ENCODE measurements around the gene F11. TPM values are rescaled to one million over a fixed set of nuclear protein-coding genes. Genes with fewer than 3 reads are reported as not detected.
A peak's percentile ranks its signal among the peaks of the same experiment; 100 is the strongest.

F11 gene
- total RNA-seq, 1 experiment from 2014 or later = 1.6 TPM

GRCh38 chr4:186255122-186255521 lies 10.9 kb upstream of the F11 start:
- peak overlapping the region; percentile 11; the same call in 1 of the 2 replicates for H3K27ac Mint-ChIP-seq
- ChIA-PET CTCF (no interaction called here), POLR2A (no interaction called here)
- ATAC-seq (no peak), DNase-seq (ENCODE audit: low spot score) (no peak)
- H3K4me3 Mint-ChIP-seq = no peak overlapping the region
- peaks cover 37% of the 10 kb centered on the region for H3K36me3 Mint-ChIP-seq
- TF ChIP-seq ESRRA (CRISPR knock-in tag; IDR thresholded peaks at IDR 0.05; ENCODE audit: borderline replicate concordance) (no peak), ZNF121 (CRISPR knock-in tag; IDR thresholded peaks at IDR 0.05) (peak; percentile 92)
- H3K27me3 Mint-ChIP-seq (ENCODE audit: low read depth) = no peaks in the 10 kb centered on the region
- peaks cover 37% of the 10 kb centered on the region for H3K4me1 Mint-ChIP-seq
- H3K9me3 Mint-ChIP-seq = peaks cover 3% of the 10 kb centered on the region

GRCh38 chr4:186258216-186258811 lies 7.7 kb upstream of the F11 start:
- ChIA-PET POLR2A (no interaction called here), CTCF (no interaction called here)
- peaks cover 29% of the 10 kb centered on the region for H3K4me1 Mint-ChIP-seq
- DNase-seq (ENCODE audit: low spot score) (no peak), ATAC-seq (no peak)
- TF ChIP-seq FOXP1 (CRISPR knock-in tag; IDR thresholded peaks at IDR 0.05; ENCODE audit: borderline replicate concordance) = no peak
- TF ChIP-seq ZNF425 (CRISPR knock-in tag; conservative IDR thresholded peaks at IDR 0.05) = no peak
- TF ChIP-seq, protein P1, sequence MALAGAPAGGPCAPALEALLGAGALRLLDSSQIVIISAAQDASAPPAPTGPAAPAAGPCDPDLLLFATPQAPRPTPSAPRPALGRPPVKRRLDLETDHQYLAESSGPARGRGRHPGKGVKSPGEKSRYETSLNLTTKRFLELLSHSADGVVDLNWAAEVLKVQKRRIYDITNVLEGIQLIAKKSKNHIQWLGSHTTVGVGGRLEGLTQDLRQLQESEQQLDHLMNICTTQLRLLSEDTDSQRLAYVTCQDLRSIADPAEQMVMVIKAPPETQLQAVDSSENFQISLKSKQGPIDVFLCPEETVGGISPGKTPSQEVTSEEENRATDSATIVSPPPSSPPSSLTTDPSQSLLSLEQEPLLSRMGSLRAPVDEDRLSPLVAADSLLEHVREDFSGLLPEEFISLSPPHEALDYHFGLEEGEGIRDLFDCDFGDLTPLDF (CRISPR knock-in tag; IDR thresholded peaks at IDR 0.05) = no peak
- TF ChIP-seq JUN (CRISPR knock-in tag; IDR thresholded peaks at IDR 0.05) = no peak
- TF ChIP-seq, protein P2, sequence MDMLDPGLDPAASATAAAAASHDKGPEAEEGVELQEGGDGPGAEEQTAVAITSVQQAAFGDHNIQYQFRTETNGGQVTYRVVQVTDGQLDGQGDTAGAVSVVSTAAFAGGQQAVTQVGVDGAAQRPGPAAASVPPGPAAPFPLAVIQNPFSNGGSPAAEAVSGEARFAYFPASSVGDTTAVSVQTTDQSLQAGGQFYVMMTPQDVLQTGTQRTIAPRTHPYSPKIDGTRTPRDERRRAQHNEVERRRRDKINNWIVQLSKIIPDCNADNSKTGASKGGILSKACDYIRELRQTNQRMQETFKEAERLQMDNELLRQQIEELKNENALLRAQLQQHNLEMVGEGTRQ (CRISPR knock-in tag; IDR thresholded peaks at IDR 0.05) = no peak
- no peak for TF ChIP-seq NFYB (CRISPR knock-in tag; conservative IDR thresholded peaks at IDR 0.05; ENCODE audit: low read depth)
- no peak for TF ChIP-seq GRHL2 (CRISPR knock-in tag; IDR thresholded peaks at IDR 0.05; ENCODE audit: insufficient replicate concordance, severe bottlenecking)
- TF ChIP-seq GABPB1 (CRISPR knock-in tag; IDR thresholded peaks at IDR 0.05) = no peak
- TF ChIP-seq IRF2 (CRISPR knock-in tag; IDR thresholded peaks at IDR 0.05; ENCODE audit: borderline replicate concordance, low read depth) = no peak
- TF ChIP-seq, protein P3, sequence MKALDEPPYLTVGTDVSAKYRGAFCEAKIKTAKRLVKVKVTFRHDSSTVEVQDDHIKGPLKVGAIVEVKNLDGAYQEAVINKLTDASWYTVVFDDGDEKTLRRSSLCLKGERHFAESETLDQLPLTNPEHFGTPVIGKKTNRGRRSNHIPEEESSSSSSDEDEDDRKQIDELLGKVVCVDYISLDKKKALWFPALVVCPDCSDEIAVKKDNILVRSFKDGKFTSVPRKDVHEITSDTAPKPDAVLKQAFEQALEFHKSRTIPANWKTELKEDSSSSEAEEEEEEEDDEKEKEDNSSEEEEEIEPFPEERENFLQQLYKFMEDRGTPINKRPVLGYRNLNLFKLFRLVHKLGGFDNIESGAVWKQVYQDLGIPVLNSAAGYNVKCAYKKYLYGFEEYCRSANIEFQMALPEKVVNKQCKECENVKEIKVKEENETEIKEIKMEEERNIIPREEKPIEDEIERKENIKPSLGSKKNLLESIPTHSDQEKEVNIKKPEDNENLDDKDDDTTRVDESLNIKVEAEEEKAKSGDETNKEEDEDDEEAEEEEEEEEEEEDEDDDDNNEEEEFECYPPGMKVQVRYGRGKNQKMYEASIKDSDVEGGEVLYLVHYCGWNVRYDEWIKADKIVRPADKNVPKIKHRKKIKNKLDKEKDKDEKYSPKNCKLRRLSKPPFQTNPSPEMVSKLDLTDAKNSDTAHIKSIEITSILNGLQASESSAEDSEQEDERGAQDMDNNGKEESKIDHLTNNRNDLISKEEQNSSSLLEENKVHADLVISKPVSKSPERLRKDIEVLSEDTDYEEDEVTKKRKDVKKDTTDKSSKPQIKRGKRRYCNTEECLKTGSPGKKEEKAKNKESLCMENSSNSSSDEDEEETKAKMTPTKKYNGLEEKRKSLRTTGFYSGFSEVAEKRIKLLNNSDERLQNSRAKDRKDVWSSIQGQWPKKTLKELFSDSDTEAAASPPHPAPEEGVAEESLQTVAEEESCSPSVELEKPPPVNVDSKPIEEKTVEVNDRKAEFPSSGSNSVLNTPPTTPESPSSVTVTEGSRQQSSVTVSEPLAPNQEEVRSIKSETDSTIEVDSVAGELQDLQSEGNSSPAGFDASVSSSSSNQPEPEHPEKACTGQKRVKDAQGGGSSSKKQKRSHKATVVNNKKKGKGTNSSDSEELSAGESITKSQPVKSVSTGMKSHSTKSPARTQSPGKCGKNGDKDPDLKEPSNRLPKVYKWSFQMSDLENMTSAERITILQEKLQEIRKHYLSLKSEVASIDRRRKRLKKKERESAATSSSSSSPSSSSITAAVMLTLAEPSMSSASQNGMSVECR (CRISPR knock-in tag; IDR thresholded peaks at IDR 0.05; ENCODE audit: borderline replicate concordance) = no peak
- TF ChIP-seq GTF2I (CRISPR knock-in tag; conservative IDR thresholded peaks at IDR 0.05) = no peak
- TF ChIP-seq ESRRA (CRISPR knock-in tag; IDR thresholded peaks at IDR 0.05; ENCODE audit: borderline replicate concordance) = no peak
- no peak for TF ChIP-seq ZNF121 (CRISPR knock-in tag; IDR thresholded peaks at IDR 0.05)
- TF ChIP-seq RELA (CRISPR knock-in tag; IDR thresholded peaks at IDR 0.05; ENCODE audit: borderline replicate concordance) = no peak
- no peak for TF ChIP-seq SP1 (CRISPR knock-in tag; conservative IDR thresholded peaks at IDR 0.05)
- TF ChIP-seq, protein P4, sequence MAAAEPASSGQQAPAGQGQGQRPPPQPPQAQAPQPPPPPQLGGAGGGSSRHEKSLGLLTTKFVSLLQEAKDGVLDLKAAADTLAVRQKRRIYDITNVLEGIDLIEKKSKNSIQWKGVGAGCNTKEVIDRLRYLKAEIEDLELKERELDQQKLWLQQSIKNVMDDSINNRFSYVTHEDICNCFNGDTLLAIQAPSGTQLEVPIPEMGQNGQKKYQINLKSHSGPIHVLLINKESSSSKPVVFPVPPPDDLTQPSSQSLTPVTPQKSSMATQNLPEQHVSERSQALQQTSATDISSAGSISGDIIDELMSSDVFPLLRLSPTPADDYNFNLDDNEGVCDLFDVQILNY (CRISPR knock-in tag; IDR thresholded peaks at IDR 0.05) = no peak
- TF ChIP-seq HMGA2 (CRISPR knock-in tag; IDR thresholded peaks at IDR 0.05) = no peak
- peaks cover 8% of the 10 kb centered on the region for H3K9me3 Mint-ChIP-seq
- no peak overlapping the region for H3K27ac Mint-ChIP-seq
- no peak overlapping the region for H3K4me3 Mint-ChIP-seq
- peaks cover 39% of the 10 kb centered on the region for H3K36me3 Mint-ChIP-seq
- no peaks in the 10 kb centered on the region for H3K27me3 Mint-ChIP-seq (ENCODE audit: low read depth)

All from WTC11 (cell line).